Measurements from ENCODE around the gene PGBD5. TPM values are rescaled to one million over a fixed set of nuclear protein-coding genes. Genes with fewer than 3 reads are reported as not detected.

PGBD5 gene
- total RNA-seq, 5 donors from 2014 or later (not counting 1 experiment from before 2014, with no cell fraction given): 0.03 to 0.09 (median 0.09) TPM; not detected in 2

DNA sequence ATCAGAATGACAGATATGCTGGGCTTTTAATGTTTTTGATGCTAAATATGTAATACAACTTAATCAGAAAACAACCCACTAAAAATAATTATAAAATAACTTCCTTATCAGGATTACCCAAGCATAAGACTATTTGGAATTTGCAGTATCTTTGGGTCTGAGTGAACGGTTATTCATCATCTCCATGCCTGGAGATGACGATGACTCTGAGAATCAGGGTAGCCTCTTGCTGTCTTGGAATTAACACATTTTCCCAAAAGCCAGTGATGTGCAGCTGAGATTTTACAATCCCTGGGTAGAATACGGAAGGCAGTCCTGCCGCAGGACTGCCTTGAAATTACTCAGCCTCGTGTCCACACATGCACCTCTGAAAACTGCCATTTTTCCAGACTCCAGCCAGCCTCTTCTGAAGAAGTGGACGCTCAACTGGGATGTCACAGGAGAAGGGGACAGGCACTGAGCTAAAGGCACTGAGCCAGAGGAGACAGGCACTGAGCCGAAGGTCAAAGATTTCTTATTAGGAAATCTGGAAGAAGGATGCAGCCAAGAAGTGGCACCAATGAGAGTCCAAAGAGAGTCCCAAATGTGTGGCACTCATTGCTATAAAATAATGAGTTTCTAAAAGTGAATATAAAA, 85.5 kb downstream of the PGBD5 start:
- Histone ChIP-seq H3K27ac (ENCODE audit: low read length) (no peak overlapping the region), H3K4me3 (ENCODE audit: control insufficient read depth in 1 of 2, extremely low read depth in 1 of 2, low read length in 1 of 2) (no peak overlapping the region), H3K9me3 (no peaks in the 10 kb centered on the region), H3K4me1 (ENCODE audit: control insufficient read depth in 1 of 2, extremely low read depth in 1 of 2, insufficient read depth in 2 of 2, low read length in 2 of 2) (no peaks in the 10 kb centered on the region), H3K36me3 (ENCODE audit: control insufficient read depth in 2 of 2, extremely low read depth in 1 of 2, insufficient read depth in 1 of 2, low read length in 1 of 2) (no peaks in the 10 kb centered on the region), H3K27me3 (replicated peaks in 1 of 2; ENCODE audit: control insufficient read depth in 2 of 2, extremely low read depth in 1 of 2, insufficient read depth in 2 of 2, low read length in 1 of 2) (peaks cover 0 to 17% of the 10 kb centered on the region in 2 experiments)
- H3K36me3 Mint-ChIP-seq: no peaks in the 10 kb centered on the region
- 82% methylated on average over 5 of the region's 7 CpGs for WGBS (ENCODE audit: insufficient coverage)
- no peak overlapping the region for H3K4me3 Mint-ChIP-seq
- DNase-seq (no peak), ATAC-seq (replicated peaks in 1 of 4) (no peak)
- no peaks in the 10 kb centered on the region for H3K4me1 Mint-ChIP-seq
- ChIA-PET POLR2A (no interaction called here), CTCF (interaction anchor here in 1 of 2 donors (0.9 kb wide), 1 partner anchor 36 kb away, joined by 3 read pairs; no protein-coding TSS in a partner anchor)
- H3K9me3 Mint-ChIP-seq: no peaks in the 10 kb centered on the region
- peaks cover 20 to 22% of the 10 kb centered on the region in 2 donors for H3K27me3 Mint-ChIP-seq
- no peak overlapping the region for H3K27ac Mint-ChIP-seq

DNA sequence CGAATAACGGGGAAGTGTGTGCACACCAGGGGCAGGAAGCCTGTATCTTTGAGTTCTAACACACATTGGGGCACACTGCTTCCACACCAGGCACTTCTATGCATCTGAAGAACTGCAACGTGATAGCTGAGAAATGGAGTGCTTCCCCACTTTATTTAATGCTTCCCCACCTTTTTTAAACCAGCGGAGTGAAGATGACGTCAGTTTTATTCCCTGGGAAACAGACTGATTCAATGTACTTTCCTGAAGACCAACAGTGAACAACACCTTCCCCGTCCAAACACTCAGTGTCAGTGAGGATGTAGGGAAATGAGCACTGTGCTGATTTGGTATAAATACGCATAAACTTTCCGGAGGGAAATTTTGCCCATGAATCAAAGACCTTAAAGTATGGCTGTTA, 87.1 kb downstream of the PGBD5 start:
- CTCF ChIA-PET: no interaction called here
- Mint-ChIP-seq H3K4me3 (no peak overlapping the region), H3K36me3 (no peaks in the 10 kb centered on the region), H3K4me1 (no peaks in the 10 kb centered on the region), H3K27ac (no peak overlapping the region), H3K27me3 (peaks cover 18 to 23% of the 10 kb centered on the region in 2 donors), H3K9me3 (no peaks in the 10 kb centered on the region)
- Histone ChIP-seq H3K27me3 (replicated peaks in 1 of 2; ENCODE audit: control insufficient read depth in 2 of 2, extremely low read depth in 1 of 2, insufficient read depth in 2 of 2, low read length in 1 of 2) (peaks cover 0 to 20% of the 10 kb centered on the region in 2 experiments), H3K4me1 (ENCODE audit: control insufficient read depth in 1 of 2, extremely low read depth in 1 of 2, insufficient read depth in 2 of 2, low read length in 2 of 2) (no peaks in the 10 kb centered on the region), H3K36me3 (ENCODE audit: control insufficient read depth in 2 of 2, extremely low read depth in 1 of 2, insufficient read depth in 1 of 2, low read length in 1 of 2) (no peaks in the 10 kb centered on the region), H3K27ac (ENCODE audit: low read length) (no peak overlapping the region), H3K4me3 (ENCODE audit: control insufficient read depth in 1 of 2, extremely low read depth in 1 of 2, low read length in 1 of 2) (no peak overlapping the region), H3K9me3 (no peaks in the 10 kb centered on the region)
- DNase-seq (no peak), ATAC-seq (replicated peaks in 1 of 4) (no peak)
- WGBS (ENCODE audit: insufficient coverage): 68% methylated on average over 5 of the region's 8 CpGs
- POLR2A ChIA-PET: no interaction called here

DNA sequence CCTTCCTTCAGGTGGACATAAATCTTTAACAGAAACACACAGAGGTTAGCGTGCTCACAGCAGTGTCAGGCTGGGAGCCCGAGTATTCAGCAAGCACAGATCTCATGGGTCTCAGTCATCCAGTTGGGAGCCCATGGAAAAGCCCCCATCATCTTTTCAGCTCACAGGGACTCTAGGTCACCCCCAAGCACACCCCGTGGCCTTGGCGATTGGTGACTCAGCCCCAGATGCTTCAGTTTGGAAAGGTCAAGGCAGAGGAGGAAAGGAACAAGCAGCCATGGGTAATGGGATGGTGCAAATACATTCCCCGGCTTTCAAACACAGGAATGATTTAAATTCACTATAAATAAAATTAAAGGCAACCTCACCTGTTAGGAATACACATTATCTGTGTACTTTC, 88.9 kb downstream of the PGBD5 start:
- Mint-ChIP-seq H3K27ac (no peak overlapping the region), H3K9me3 (no peaks in the 10 kb centered on the region), H3K4me1 (no peaks in the 10 kb centered on the region), H3K4me3 (no peak overlapping the region), H3K36me3 (no peaks in the 10 kb centered on the region), H3K27me3 (peaks cover 20 to 26% of the 10 kb centered on the region in 2 donors)
- no peak overlapping the region for H3K27ac ChIP-seq (ENCODE audit: low read length)
- H3K27me3 ChIP-seq (replicated peaks in 1 of 2; ENCODE audit: control insufficient read depth in 2 of 2, extremely low read depth in 1 of 2, insufficient read depth in 2 of 2, low read length in 1 of 2): peaks cover 0 to 37% of the 10 kb centered on the region in 2 experiments
- no peak overlapping the region for H3K4me3 ChIP-seq (ENCODE audit: control insufficient read depth in 1 of 2, extremely low read depth in 1 of 2, low read length in 1 of 2)
- CTCF ChIA-PET: no interaction called here
- H3K9me3 ChIP-seq: no peaks in the 10 kb centered on the region
- POLR2A ChIA-PET: no interaction called here
- 67% methylated on average over 2 of the region's 5 CpGs for WGBS (ENCODE audit: insufficient coverage)
- no peaks in the 10 kb centered on the region for H3K4me1 ChIP-seq (ENCODE audit: control insufficient read depth in 1 of 2, extremely low read depth in 1 of 2, insufficient read depth in 2 of 2, low read length in 2 of 2)
- ATAC-seq (replicated peaks in 1 of 4): no peak
- no peak for DNase-seq
- H3K36me3 ChIP-seq (ENCODE audit: control insufficient read depth in 2 of 2, extremely low read depth in 1 of 2, insufficient read depth in 1 of 2, low read length in 1 of 2): no peaks in the 10 kb centered on the region

- CTCF ChIA-PET: no interaction called here
- WGBS (ENCODE audit: insufficient coverage): 71% methylated on average over 4 of the region's 12 CpGs
- H3K9me3 Mint-ChIP-seq: no peaks in the 10 kb centered on the region
These were observed 90.1 kb downstream of the PGBD5 start for GRCh38 chr1:230335861-230336522.

GRCh38 chr1:230334447-230334837, 91.7 kb downstream of the PGBD5 start:
- no peak overlapping the region for H3K27ac ChIP-seq (ENCODE audit: low read length)
- DNase-seq (no peak), ATAC-seq (replicated peaks in 1 of 4) (no peak)
- H3K36me3 ChIP-seq (ENCODE audit: control insufficient read depth in 2 of 2, extremely low read depth in 1 of 2, insufficient read depth in 1 of 2, low read length in 1 of 2): no peaks in the 10 kb centered on the region
- Mint-ChIP-seq H3K4me1 (no peaks in the 10 kb centered on the region), H3K27me3 (peaks cover 21 to 28% of the 10 kb centered on the region in 2 donors), H3K9me3 (no peaks in the 10 kb centered on the region), H3K36me3 (no peaks in the 10 kb centered on the region), H3K4me3 (no peak overlapping the region), H3K27ac (no peak overlapping the region)
- WGBS (ENCODE audit: insufficient coverage): 75% methylated on average over 1 of the region's 3 CpGs
- H3K4me3 ChIP-seq (ENCODE audit: control insufficient read depth in 1 of 2, extremely low read depth in 1 of 2, low read length in 1 of 2): no peak overlapping the region
- H3K4me1 ChIP-seq (ENCODE audit: control insufficient read depth in 1 of 2, extremely low read depth in 1 of 2, insufficient read depth in 2 of 2, low read length in 2 of 2): no peaks in the 10 kb centered on the region
- no peaks in the 10 kb centered on the region for H3K9me3 ChIP-seq
- H3K27me3 ChIP-seq (replicated peaks in 1 of 2; ENCODE audit: control insufficient read depth in 2 of 2, extremely low read depth in 1 of 2, insufficient read depth in 2 of 2, low read length in 1 of 2): peaks cover 0 to 40% of the 10 kb centered on the region in 2 experiments
- ChIA-PET POLR2A (no interaction called here), CTCF (no interaction called here)

More at GRCh38 chr1:230335861-230336522, 90.1 kb downstream of the PGBD5 start:
- Mint-ChIP-seq H3K27ac (no peak overlapping the region), H3K36me3 (no peaks in the 10 kb centered on the region), H3K27me3 (peaks cover 24 to 30% of the 10 kb centered on the region in 2 donors), H3K4me1 (no peaks in the 10 kb centered on the region), H3K4me3 (no peak overlapping the region)
- H3K36me3 ChIP-seq (ENCODE audit: control insufficient read depth in 2 of 2, extremely low read depth in 1 of 2, insufficient read depth in 1 of 2, low read length in 1 of 2): no peaks in the 10 kb centered on the region
- no peak overlapping the region for H3K4me3 ChIP-seq (ENCODE audit: control insufficient read depth in 1 of 2, extremely low read depth in 1 of 2, low read length in 1 of 2)
- ATAC-seq (replicated peaks in 1 of 4) (no peak), DNase-seq (no peak)
- H3K27ac ChIP-seq (ENCODE audit: low read length): no peak overlapping the region
- H3K27me3 ChIP-seq (replicated peaks in 1 of 2; ENCODE audit: control insufficient read depth in 2 of 2, extremely low read depth in 1 of 2, insufficient read depth in 2 of 2, low read length in 1 of 2): peaks cover 0 to 40% of the 10 kb centered on the region in 2 experiments
- H3K4me1 ChIP-seq (ENCODE audit: control insufficient read depth in 1 of 2, extremely low read depth in 1 of 2, insufficient read depth in 2 of 2, low read length in 2 of 2): no peaks in the 10 kb centered on the region
- H3K9me3 ChIP-seq: no peaks in the 10 kb centered on the region
- POLR2A ChIA-PET: no interaction called here

GRCh38 chr1:230333590-230334446, 92.3 kb downstream of the PGBD5 start:
- 91% methylated on average over 6 of the region's 20 CpGs for WGBS (ENCODE audit: insufficient coverage)
- no peak for DNase-seq
- Mint-ChIP-seq H3K27me3 (peaks cover 20 to 27% of the 10 kb centered on the region in 2 donors), H3K27ac (no peak overlapping the region), H3K36me3 (no peaks in the 10 kb centered on the region), H3K4me1 (no peaks in the 10 kb centered on the region), H3K9me3 (no peaks in the 10 kb centered on the region), H3K4me3 (no peak overlapping the region)
- no peak for ATAC-seq (replicated peaks in 1 of 4)
- Histone ChIP-seq H3K4me1 (ENCODE audit: control insufficient read depth in 1 of 2, extremely low read depth in 1 of 2, insufficient read depth in 2 of 2, low read length in 2 of 2) (no peaks in the 10 kb centered on the region), H3K4me3 (ENCODE audit: control insufficient read depth in 1 of 2, extremely low read depth in 1 of 2, low read length in 1 of 2) (no peak overlapping the region), H3K27me3 (replicated peaks in 1 of 2; ENCODE audit: control insufficient read depth in 2 of 2, extremely low read depth in 1 of 2, insufficient read depth in 2 of 2, low read length in 1 of 2) (peaks cover 0 to 40% of the 10 kb centered on the region in 2 experiments), H3K9me3 (no peaks in the 10 kb centered on the region), H3K27ac (ENCODE audit: low read length) (no peak overlapping the region), H3K36me3 (ENCODE audit: control insufficient read depth in 2 of 2, extremely low read depth in 1 of 2, insufficient read depth in 1 of 2, low read length in 1 of 2) (no peaks in the 10 kb centered on the region)
- ChIA-PET CTCF (no interaction called here), POLR2A (no interaction called here)

Measured in T-cell (primary cell).